Activated naive CD4-positive, alpha-beta T cell treated with anti-CD3 and anti-CD28 coated beads for 36 hours (primary cell): Measurements from ENCODE around the gene SLC49A3. TPM values are rescaled to one million over a fixed set of nuclear protein-coding genes. Genes with fewer than 3 reads are reported as not detected.
"Not testable (repeated sequence)": the region's sequence is repeated elsewhere in the genome, so short reads cannot be mapped to it uniquely, and the experiment has no call there.

ENCODE experiments used
- CTCF ChIA-PET: fragments of 350-600 bp; sonication (Branson Sonifier 250); formaldehyde crosslinking; loops from one replicate; lab custom pipeline; 2021; ENCODE audit warnings: antibody characterized with exemption; lab: Charles Lee
- DNase-seq: peaks from one replicate; pipeline ENCODE4 v3.0.0-alpha.2; 2020
- H3K27ac Mint-ChIP-seq: one replicate; pipeline ENCODE4 v1.8.0; 2021; ENCODE audit warnings: mild to moderate bottlenecking, mixed read lengths
- H3K27me3 Mint-ChIP-seq: one replicate; pipeline ENCODE4 v1.8.0; 2021; ENCODE audit warnings: low read depth, mixed read lengths
- H3K36me3 Mint-ChIP-seq: one replicate; pipeline ENCODE4 v1.8.0; 2021; ENCODE audit warnings: low read depth, mixed read lengths
- H3K4me1 Mint-ChIP-seq: one replicate; pipeline ENCODE4 v1.8.0; 2021; ENCODE audit warnings: low read depth, mixed read lengths
- H3K4me3 Mint-ChIP-seq: one replicate; pipeline ENCODE4 v1.8.0; 2021; ENCODE audit warnings: mild to moderate bottlenecking, moderate library complexity, mixed read lengths
- H3K9me3 Mint-ChIP-seq: one replicate; pipeline ENCODE4 v1.8.0; 2021; ENCODE audit warnings: mixed read lengths
- intact Hi-C: fragments of 100-400 bp; cut with micrococcal nuclease; formaldehyde crosslinking; loops from one replicate; pipeline ENCODE4 v1.15.1; 2023
- total RNA-seq, 2 experiments: library from RNA; stranded (reverse); gene quantifications; one replicate each; pipeline ENCODE4 v1.2.3, GENCODE V29; 2021

SLC49A3 gene
- not detected for total RNA-seq

DNA sequence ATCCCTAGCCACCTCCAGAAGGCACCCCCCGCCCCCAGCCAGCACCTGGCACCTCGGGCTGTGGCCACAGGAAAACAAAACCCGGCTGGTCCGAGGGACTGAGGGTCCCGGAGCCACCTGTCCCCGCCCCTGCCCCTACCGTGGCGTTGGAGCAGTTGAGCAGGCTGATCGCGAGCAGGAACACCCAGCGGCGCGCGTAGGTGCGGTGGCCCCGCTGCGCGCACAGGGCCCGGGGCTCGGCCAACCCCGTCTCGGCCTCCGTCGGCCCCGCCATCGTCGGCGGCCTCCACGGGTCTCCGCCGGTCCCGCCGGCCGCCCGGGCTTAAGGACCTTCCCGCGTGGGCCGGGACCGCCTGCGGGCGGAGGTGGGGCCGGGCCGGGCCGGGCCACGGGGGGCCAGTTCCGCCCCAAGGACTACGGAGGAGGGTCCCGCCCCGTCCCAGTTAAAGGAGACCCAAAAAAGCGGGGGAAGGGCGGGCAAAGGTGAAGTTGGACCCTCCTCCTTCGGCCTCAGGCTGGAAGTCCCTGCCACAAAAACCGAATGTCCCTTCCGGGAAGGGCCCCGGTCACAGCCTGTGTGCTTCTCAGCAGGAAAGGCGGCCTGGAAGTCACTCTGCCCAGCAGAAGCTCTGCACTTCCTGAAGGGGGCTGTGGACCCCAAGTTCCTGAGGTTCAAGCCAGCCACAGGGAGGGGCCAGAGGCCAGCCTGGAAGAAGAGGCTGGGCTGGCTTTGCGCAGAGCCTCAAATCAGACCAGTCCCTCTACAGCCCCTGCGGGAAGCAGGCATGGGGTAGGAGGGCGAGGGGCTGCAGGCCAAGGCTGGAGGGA lies at the start of gene SLC49A3:
Gene SLC49A3, minus strand, starts transcription at position 298 of the 828 bp plus-strand sequence. Its CDS starts 24 bp downstream, at position 274.
- CTCF ChIA-PET, result no interaction called here
- Mint-ChIP-seq H3K9me3 (no peaks in the 10 kb centered on the region), H3K36me3 (no peaks in the 10 kb centered on the region), H3K27ac (no peak within 1 kb of the TSS), H3K4me3 (no peak within 1 kb of the TSS), H3K27me3 (peaks cover 19% of the 10 kb centered on the region), H3K4me1 (no peaks in the 10 kb centered on the region)
- intact Hi-C loops, result no loop called here
- DNase-seq, result no peak

DNA sequence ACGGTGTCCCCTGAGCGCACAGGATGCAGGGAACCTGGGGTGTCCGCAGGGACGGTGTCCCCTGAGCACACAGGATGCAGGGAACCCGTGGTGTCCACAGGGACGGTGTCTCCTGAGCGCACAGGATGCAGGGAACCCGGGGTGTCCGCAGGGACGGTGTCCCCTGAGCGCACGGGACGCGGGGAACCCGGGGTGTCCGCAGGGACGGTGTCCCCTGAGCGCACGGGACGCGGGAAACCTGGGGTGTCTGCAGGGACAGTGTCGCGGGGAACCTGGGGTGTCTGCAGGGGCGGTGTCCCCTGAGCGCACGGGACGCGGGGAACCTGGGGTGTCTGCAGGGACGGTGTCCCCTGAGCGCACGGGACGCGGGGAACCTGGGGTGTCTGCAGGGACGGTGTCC lies 47.6 kb upstream of the SLC49A3 start:
- H3K27me3 Mint-ChIP-seq, DNase-seq, intact Hi-C loops, H3K27ac Mint-ChIP-seq, H3K36me3 Mint-ChIP-seq, H3K4me1 Mint-ChIP-seq, H3K4me3 Mint-ChIP-seq, H3K9me3 Mint-ChIP-seq: not testable (repeated sequence)
- CTCF ChIA-PET, result interaction anchor here (0.9 kb wide), 1 partner anchor 134 kb away, joined by 3 read pairs; no protein-coding TSS in a partner anchor

DNA sequence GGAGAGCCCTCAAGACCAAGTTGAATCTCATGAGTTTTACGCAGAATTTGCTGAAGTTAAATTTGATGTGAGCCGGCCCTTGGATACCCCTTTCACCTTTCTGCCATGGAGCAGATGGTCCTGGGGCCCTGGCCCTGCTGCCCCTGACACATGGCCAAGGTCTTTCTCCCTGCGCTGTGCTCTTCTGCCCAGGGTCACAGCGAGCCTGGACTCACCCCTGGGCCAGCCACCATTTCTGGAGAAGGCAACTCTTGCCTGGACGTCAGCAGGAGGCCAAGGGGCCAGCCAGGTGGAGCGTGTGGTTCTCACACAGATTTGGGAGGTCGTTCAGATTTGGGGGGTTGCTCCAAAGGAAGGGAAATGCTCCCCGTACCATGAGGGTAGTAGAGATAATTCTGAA lies 46.6 kb upstream of the SLC49A3 start:
- intact Hi-C loops, result no loop called here
- CTCF ChIA-PET, result no interaction called here
- Mint-ChIP-seq H3K4me3 (no peak overlapping the region), H3K27me3 (no peaks in the 10 kb centered on the region), H3K4me1 (no peaks in the 10 kb centered on the region), H3K9me3 (no peaks in the 10 kb centered on the region), H3K36me3 (peaks cover 9% of the 10 kb centered on the region), H3K27ac (no peak overlapping the region)
- DNase-seq, result no peak

DNA sequence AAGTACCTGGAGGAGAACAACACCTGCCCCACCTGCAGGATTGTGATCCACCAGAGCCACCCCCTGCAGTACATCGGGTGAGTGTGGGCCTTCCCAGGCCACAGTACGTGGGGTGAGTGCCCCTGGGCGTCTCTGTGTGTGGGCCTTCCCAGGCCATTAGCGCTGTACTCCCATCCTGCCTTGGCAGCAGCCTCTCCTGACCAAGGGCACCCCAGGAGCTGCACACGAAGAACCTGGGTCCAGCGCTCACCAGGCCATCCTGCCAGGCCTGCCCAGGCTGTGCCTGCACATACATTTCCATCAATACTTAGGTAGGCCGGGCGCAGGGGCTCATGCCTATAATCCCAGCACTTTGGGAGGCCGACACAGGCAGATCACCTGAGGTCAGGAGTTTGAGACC lies 46.0 kb upstream of the SLC49A3 start:
- H3K36me3 Mint-ChIP-seq, result peaks cover 9% of the 10 kb centered on the region
- intact Hi-C loops, result no loop called here
- no peak overlapping the region for H3K27ac Mint-ChIP-seq
- H3K4me3 Mint-ChIP-seq, result no peak overlapping the region
- CTCF ChIA-PET, result no interaction called here
- no peaks in the 10 kb centered on the region for H3K4me1 Mint-ChIP-seq
- H3K9me3 Mint-ChIP-seq, result no peaks in the 10 kb centered on the region
- H3K27me3 Mint-ChIP-seq, result no peaks in the 10 kb centered on the region
- DNase-seq, result no peak

DNA sequence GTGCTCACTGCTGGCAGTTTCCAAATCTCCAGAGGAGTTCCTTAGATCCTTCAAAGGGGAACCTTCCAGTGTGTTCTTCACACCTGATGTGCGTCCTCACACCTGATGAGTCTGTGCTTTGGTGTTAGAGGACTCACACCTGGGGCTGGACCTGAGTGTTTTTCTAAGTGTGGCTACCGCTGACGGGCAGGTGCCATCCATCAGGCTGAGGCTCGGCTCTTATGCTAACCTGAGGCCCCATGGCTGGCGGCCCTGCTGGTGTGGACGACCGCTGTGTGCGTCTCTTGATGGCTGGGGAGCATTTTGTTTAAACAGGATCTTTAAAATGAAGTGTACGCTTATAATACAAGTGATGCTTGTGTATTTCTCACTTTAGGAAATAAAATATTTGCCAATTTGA lies 45.1 kb upstream of the SLC49A3 start:
- no peak overlapping the region for H3K27ac Mint-ChIP-seq
- no peaks in the 10 kb centered on the region for H3K9me3 Mint-ChIP-seq
- intact Hi-C loops, result no loop called here
- no peaks in the 10 kb centered on the region for H3K27me3 Mint-ChIP-seq
- H3K4me1 Mint-ChIP-seq, result no peaks in the 10 kb centered on the region
- DNase-seq, result no peak
- CTCF ChIA-PET, result no interaction called here
- H3K4me3 Mint-ChIP-seq, result no peak overlapping the region
- H3K36me3 Mint-ChIP-seq, result peaks cover 9% of the 10 kb centered on the region

DNA sequence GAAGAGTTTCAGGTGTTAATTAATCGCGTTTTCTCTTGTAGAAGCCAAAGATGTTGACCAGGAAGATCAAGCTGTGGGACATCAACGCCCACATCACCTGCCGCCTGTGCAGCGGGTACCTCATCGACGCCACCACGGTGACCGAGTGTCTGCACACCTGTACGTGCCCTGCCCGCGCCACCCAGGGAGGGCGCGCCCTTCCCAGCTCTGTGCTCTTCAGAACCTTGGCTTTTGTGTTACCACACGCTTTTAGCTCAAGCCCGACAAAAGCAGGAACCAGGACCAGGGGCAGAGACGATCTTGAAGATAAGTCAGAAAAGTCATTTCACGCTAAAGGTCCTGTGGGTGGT lies 44.7 kb upstream of the SLC49A3 start:
- Mint-ChIP-seq H3K36me3 (peaks cover 9% of the 10 kb centered on the region), H3K4me1 (no peaks in the 10 kb centered on the region), H3K4me3 (no peak overlapping the region), H3K27me3 (no peaks in the 10 kb centered on the region), H3K27ac (no peak overlapping the region), H3K9me3 (no peaks in the 10 kb centered on the region)
- CTCF ChIA-PET, result no interaction called here
- intact Hi-C loops, result no loop called here
- no peak for DNase-seq

DNA sequence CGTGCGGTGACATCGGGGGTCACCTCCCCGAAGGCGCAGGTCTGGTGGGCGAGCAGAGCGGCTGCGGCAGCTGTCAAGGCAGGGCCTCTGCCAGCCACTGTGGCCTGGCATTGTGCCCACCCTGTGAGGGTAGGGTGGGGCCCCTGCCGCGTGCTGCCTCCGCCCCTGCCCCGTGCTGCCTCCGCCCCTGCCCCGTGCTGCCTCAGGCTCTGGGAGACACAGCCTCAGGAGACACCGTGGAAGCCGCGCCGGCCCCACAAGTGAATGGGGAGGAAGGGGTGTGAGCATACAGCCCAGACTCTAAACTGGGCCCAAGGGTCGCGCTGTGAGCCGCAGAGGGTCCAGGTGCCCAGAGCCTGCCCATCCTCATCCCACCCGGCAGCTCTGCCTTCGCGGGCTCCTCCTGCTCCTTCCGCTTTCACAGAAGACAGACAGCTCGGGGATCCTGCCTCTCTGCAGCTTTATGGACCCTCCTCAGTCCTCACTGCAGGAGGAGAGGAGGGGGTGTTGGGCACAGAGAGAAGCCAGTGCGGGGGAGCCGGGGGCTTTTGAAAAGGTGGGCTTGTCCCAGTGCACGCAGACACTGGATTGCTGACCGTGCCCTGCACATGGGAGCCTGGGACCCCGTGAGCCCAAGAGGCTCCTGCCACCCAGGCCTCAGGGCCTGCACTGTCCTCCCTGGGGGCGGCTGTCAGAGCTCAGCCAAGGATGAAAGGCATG lies 44.1 kb upstream of the SLC49A3 start:
- no peak overlapping the region for H3K27ac Mint-ChIP-seq
- intact Hi-C loops, result no loop called here
- no peaks in the 10 kb centered on the region for H3K27me3 Mint-ChIP-seq
- CTCF ChIA-PET, result no interaction called here
- H3K4me3 Mint-ChIP-seq, result no peak overlapping the region
- DNase-seq, result no peak
- H3K36me3 Mint-ChIP-seq, result peaks cover 9% of the 10 kb centered on the region
- no peaks in the 10 kb centered on the region for H3K4me1 Mint-ChIP-seq
- no peaks in the 10 kb centered on the region for H3K9me3 Mint-ChIP-seq

DNA sequence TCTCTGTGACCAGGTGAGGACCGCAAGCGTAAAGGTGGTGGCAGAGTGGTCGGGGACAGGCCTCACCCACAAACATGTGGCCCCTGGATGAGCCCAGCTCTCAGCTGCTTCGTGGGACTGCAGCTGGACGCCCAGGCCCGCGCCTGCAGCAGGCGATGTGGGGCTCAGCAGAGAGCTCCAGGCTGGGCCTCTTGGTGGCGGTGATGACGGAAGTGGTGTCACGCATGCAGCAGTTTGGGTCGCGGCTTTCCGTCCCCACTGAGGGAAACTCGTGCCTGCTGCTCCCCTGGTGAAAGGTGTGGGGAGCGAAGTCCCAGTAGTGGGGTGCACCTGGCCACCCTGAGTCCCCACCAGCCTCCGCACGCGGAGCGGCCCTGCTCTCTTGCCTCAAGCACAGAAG lies 43.5 kb upstream of the SLC49A3 start:
- CTCF ChIA-PET, result no interaction called here
- intact Hi-C loops, result no loop called here
- Mint-ChIP-seq H3K27me3 (no peaks in the 10 kb centered on the region), H3K36me3 (peaks cover 6% of the 10 kb centered on the region), H3K4me1 (no peaks in the 10 kb centered on the region), H3K9me3 (no peaks in the 10 kb centered on the region), H3K4me3 (no peak overlapping the region), H3K27ac (no peak overlapping the region)
- no peak for DNase-seq

DNA sequence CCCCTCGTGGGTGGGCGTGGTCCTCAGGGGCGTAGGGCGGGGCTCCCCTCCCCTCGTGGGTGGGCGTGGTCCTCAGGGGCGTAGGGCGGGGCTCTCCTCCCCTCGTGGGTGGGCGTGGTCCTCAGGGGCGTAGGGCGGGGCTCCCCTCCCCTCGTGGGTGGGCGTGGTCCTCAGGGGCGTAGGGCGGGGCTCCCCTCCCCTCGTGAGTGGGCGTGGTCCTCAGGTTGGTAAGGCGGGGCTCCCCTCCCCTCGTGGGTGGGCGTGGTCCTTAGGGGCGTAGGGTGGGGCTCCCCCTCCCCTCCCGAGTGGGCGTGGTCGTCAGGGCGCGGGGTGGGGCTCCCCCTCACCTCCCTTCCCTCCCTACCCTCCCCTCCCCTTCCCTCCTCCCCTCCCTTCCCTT lies 43.0 kb upstream of the SLC49A3 start:
- H3K4me1 Mint-ChIP-seq, H3K36me3 Mint-ChIP-seq, H3K27me3 Mint-ChIP-seq, H3K27ac Mint-ChIP-seq, CTCF ChIA-PET, DNase-seq, H3K9me3 Mint-ChIP-seq, H3K4me3 Mint-ChIP-seq, intact Hi-C loops: not testable (repeated sequence)

DNA sequence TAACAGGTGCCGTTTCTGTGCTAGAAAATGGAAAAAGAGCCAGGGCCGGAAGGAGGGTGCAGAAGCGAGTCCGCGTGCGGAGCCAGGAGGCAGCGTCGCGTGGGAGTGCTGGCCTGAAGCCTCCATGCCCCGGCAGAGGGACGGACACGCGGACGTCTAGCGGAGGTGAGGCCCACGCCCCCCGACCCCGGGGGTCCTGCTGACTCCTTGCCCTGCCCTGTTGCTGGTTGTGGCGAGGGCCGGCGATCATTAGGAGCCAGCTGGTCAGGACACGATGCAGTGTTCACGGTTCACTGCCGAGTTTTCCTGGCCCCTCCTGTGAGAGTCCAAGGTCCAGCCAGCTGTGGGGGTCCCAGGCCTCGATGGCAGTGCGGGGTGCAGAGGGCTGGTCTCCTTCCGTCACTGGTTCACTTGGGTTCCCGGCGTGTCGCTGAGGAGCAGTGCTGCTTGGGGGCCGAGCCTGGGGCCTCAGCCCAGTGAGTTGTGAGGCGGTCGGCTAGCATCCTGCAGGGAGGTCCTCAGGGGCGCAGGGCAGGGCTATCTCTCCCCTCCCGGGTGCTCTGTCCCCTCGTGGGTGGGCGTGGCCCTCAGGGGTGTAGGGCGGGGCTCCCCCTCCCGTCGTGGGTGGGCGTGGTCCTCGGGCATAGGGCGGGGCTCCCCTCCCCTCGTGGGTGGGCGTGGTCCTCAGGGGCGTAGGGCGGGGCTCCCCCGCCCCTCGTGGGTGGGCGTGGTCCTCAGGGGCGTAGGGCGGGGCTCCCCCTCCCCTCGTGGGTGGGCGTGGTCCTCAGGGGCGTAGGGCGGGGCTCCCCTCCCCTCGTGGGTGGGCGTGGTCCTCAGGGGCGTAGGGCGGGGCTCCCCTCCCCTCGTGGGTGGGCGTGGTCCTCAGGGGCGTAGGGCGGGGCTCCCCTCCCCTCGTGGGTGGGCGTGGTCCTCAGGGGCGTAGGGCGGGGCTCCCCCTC lies 42.3 kb upstream of the SLC49A3 start:
- H3K36me3 Mint-ChIP-seq, H3K9me3 Mint-ChIP-seq, DNase-seq, H3K27me3 Mint-ChIP-seq, H3K4me3 Mint-ChIP-seq, CTCF ChIA-PET, H3K4me1 Mint-ChIP-seq, H3K27ac Mint-ChIP-seq, intact Hi-C loops: not testable (repeated sequence)

DNA sequence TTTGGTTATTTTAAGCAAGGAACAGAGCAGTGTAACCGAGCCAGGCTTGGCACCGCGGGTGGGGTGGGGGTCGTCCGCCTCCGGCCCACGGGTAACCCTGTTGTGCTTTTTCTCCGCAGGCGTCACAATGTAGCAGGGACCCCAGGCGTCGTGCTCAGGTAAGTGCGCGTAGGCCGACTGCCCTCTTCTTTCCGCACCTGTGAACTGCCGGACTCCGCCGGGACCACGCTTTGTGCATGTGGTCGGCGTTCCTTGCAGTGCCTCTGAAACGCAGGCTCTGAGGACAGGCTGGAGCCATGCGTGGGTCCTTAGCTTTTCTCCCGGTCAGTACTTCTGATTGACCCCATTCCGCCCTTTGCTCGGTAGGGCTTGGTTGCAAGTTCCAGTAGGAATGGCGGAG lies 41.6 kb upstream of the SLC49A3 start:
- H3K4me3 Mint-ChIP-seq, result no peak overlapping the region
- H3K36me3 Mint-ChIP-seq, result peaks cover 5% of the 10 kb centered on the region
- H3K27ac Mint-ChIP-seq, result no peak overlapping the region
- H3K9me3 Mint-ChIP-seq, result no peaks in the 10 kb centered on the region
- peaks cover 2% of the 10 kb centered on the region for H3K4me1 Mint-ChIP-seq
- CTCF ChIA-PET, result no interaction called here
- no peaks in the 10 kb centered on the region for H3K27me3 Mint-ChIP-seq
- no peak for DNase-seq
- intact Hi-C loops, result no loop called here
